Lower lobe of right lung (tissue), 2 donors: Measurements from ENCODE around the gene ASF1B. TPM values are rescaled to one million over a fixed set of nuclear protein-coding genes. Genes with fewer than 3 reads are reported as not detected.

Experiments used
- ATAC-seq, 2 donors: fragments of 200-7000 bp; cut with Tn5 transposase; one replicate each; pipeline ENCODE4 v1.9.1; 2020 to 2022; ENCODE audit warnings: mild to moderate bottlenecking in 2 of 2, moderate library complexity in 2 of 2
- DNase-seq: peaks from one replicate; pipeline ENCODE4 v3.0.0-alpha.2; 2020
- H3K27ac ChIP-seq: fragments of 200-600 bp; one replicate; pipeline ENCODE4 v1.8.0; 2022
- H3K27me3 ChIP-seq: fragments of 200-600 bp; one replicate; pipeline ENCODE4 v1.8.0; 2022; ENCODE audit warnings: low read depth
- H3K36me3 ChIP-seq: fragments of 200-600 bp; one replicate; pipeline ENCODE4 v1.8.0; 2022; ENCODE audit warnings: mild to moderate bottlenecking
- H3K4me1 ChIP-seq: fragments of 200-600 bp; one replicate; pipeline ENCODE4 v1.8.0; 2022
- H3K4me3 ChIP-seq: fragments of 200-600 bp; one replicate; pipeline ENCODE4 v1.8.0; 2022; ENCODE audit warnings: mild to moderate bottlenecking
- H3K9me3 ChIP-seq: fragments of 200-600 bp; one replicate; pipeline ENCODE4 v1.8.0; 2022
- intact Hi-C: fragments of 100-400 bp; cut with DNase I; formaldehyde crosslinking; loops from one replicate; pipeline ENCODE4 v1.11.0; 2022
- total RNA-seq: library from RNA; stranded (reverse); fragmentation: NEBNext Ultra II Directional; extraction: Animal tissue kit (Norgen Biotek cat#: 25700); gene quantifications from one replicate; pipeline ENCODE4 v1.2.1, GENCODE V29; 2021
- TF ChIP-seq, protein P1 (sequence below): fragments of 200-600 bp; IDR thresholded peaks from one replicate; pipeline ENCODE4 v1.8.0; 2022; ENCODE audit warnings: antibody characterized with exemption, mild to moderate bottlenecking
- donor health status: DM: no; HTN: yes; CAD: no; lungs with severe emphysema.

The ASF1B gene
- total RNA-seq, 1 donor from 2014 or later, result 2.6 TPM

- TF ChIP-seq, protein P1, sequence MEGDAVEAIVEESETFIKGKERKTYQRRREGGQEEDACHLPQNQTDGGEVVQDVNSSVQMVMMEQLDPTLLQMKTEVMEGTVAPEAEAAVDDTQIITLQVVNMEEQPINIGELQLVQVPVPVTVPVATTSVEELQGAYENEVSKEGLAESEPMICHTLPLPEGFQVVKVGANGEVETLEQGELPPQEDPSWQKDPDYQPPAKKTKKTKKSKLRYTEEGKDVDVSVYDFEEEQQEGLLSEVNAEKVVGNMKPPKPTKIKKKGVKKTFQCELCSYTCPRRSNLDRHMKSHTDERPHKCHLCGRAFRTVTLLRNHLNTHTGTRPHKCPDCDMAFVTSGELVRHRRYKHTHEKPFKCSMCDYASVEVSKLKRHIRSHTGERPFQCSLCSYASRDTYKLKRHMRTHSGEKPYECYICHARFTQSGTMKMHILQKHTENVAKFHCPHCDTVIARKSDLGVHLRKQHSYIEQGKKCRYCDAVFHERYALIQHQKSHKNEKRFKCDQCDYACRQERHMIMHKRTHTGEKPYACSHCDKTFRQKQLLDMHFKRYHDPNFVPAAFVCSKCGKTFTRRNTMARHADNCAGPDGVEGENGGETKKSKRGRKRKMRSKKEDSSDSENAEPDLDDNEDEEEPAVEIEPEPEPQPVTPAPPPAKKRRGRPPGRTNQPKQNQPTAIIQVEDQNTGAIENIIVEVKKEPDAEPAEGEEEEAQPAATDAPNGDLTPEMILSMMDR, result no peak
- no peaks in the 10 kb centered on the region for H3K36me3 ChIP-seq
- H3K4me1 ChIP-seq, result peaks cover 74% of the 10 kb centered on the region
- H3K9me3 ChIP-seq, result no peaks in the 10 kb centered on the region
- no peaks in the 10 kb centered on the region for H3K27me3 ChIP-seq
- ATAC-seq, result no peak
- DNase-seq, result no peak
- intact Hi-C loops, result no loop called here
- peak overlapping the region; percentile 18 for H3K27ac ChIP-seq
- no peak overlapping the region for H3K4me3 ChIP-seq
Observed at GRCh38 chr19:14115756-14116155, 20.6 kb downstream of the ASF1B start.

DNA sequence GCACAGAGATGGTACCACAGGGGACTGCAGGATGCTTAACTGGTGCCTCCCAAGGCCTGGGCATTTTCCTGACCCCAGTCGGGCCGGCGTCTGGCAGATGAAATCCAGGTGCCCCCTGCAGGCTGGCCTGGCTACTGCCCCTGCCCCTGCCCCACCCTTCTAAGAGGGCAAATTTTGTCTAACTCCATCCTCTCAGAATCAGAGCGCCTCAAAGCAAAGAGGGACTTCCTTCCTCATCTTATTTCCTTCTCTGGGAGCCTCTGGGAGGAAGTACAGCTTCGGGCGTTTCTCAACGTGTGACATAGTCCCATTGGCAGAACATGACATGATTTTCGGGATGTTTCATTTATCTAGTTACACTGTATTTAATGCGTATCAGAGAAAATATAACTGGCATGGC is 21.5 kb downstream of the ASF1B start:
- no peaks in the 10 kb centered on the region for H3K36me3 ChIP-seq
- ATAC-seq (peak; percentile 0 to 3), DNase-seq (peak; percentile 82)
- TF ChIP-seq, protein P1, result peak; percentile 58
- H3K27me3 ChIP-seq, result no peaks in the 10 kb centered on the region
- H3K4me3 ChIP-seq, result no peak overlapping the region
- no peaks in the 10 kb centered on the region for H3K9me3 ChIP-seq
- intact Hi-C loops, result no loop called here
- H3K27ac ChIP-seq, result peak overlapping the region; percentile 5
- peaks cover 68% of the 10 kb centered on the region for H3K4me1 ChIP-seq

GRCh38 chr19:14114439-14114838 is 21.9 kb downstream of the ASF1B start:
- H3K4me1 ChIP-seq, result peaks cover 64% of the 10 kb centered on the region
- peaks cover 2% of the 10 kb centered on the region for H3K36me3 ChIP-seq
- TF ChIP-seq, protein P1, result no peak
- no peak overlapping the region for H3K4me3 ChIP-seq
- H3K27ac ChIP-seq, result peak overlapping the region; percentile 5
- DNase-seq (no peak), ATAC-seq (no peak)
- intact Hi-C loops, result no loop called here
- no peaks in the 10 kb centered on the region for H3K27me3 ChIP-seq
- H3K9me3 ChIP-seq, result no peaks in the 10 kb centered on the region

GRCh38 chr19:14113762-14114414 is 22.5 kb downstream of the ASF1B start:
- Histone ChIP-seq H3K27ac (peak overlapping the region; percentile 69), H3K27me3 (no peaks in the 10 kb centered on the region), H3K36me3 (peaks cover 6% of the 10 kb centered on the region), H3K4me3 (no peak overlapping the region), H3K9me3 (no peaks in the 10 kb centered on the region), H3K4me1 (peaks cover 58% of the 10 kb centered on the region)
- DNase-seq (peak; percentile 65), ATAC-seq (no peak)
- TF ChIP-seq, protein P1, result peak; percentile 19
- intact Hi-C loops, result no loop called here

GRCh38 chr19:14112809-14113385 is 23.5 kb downstream of the ASF1B start:
- Histone ChIP-seq H3K27me3 (no peaks in the 10 kb centered on the region), H3K4me3 (peak overlapping the region; percentile 12), H3K36me3 (peaks cover 8% of the 10 kb centered on the region), H3K9me3 (no peaks in the 10 kb centered on the region), H3K4me1 (peaks cover 52% of the 10 kb centered on the region), H3K27ac (peak overlapping the region; percentile 69)
- intact Hi-C loops, result no loop called here
- DNase-seq, result no peak
- TF ChIP-seq, protein P1, result no peak
- no peak for ATAC-seq
